Midbrain (tissue), 1 donor: ENCODE results near the gene ST3GAL3.

ENCODE experiments used
- DNase-seq: peaks from one replicate; lab custom pipeline; 2025; lab: John Stamatoyannopoulos, UW

The ST3GAL3 gene

GRCh38 chr1:43851561-43852338 is 144.4 kb downstream of the ST3GAL3 start:
- no peak for DNase-seq

- no peak for DNase-seq
Measured at GRCh38 chr1:43853161-43853921, 146.0 kb downstream of the ST3GAL3 start.

GRCh38 chr1:43854473-43854872 is 147.1 kb downstream of the ST3GAL3 start:
- DNase-seq: no peak

- no peak for DNase-seq
Measured at GRCh38 chr1:43856188-43856587, 148.9 kb downstream of the ST3GAL3 start.

- DNase-seq: no peak
Measured at GRCh38 chr1:43857163-43857562, 149.8 kb downstream of the ST3GAL3 start.

- peak; percentile 24 for DNase-seq
Measured at GRCh38 chr1:43858324-43858723, 151.0 kb downstream of the ST3GAL3 start.

GRCh38 chr1:43861337-43861736 is 154.0 kb downstream of the ST3GAL3 start:
- no peak for DNase-seq

- no peak for DNase-seq
Measured at GRCh38 chr1:43861988-43862735, 154.8 kb downstream of the ST3GAL3 start.

- DNase-seq: no peak
Measured at GRCh38 chr1:43864111-43865045, 157.0 kb downstream of the ST3GAL3 start.

- DNase-seq: no peak
Measured at GRCh38 chr1:43866201-43866600, 158.9 kb downstream of the ST3GAL3 start.

GRCh38 chr1:43867976-43868740 is 160.8 kb downstream of the ST3GAL3 start:
- DNase-seq: no peak

GRCh38 chr1:43868741-43869067 is 161.4 kb downstream of the ST3GAL3 start:
- no peak for DNase-seq

- DNase-seq: no peak
Measured at GRCh38 chr1:43870306-43870705, 163.0 kb downstream of the ST3GAL3 start.

GRCh38 chr1:43871181-43871910 is 164.0 kb downstream of the ST3GAL3 start:
- DNase-seq: no peak

- DNase-seq: no peak
Measured at GRCh38 chr1:43872280-43872679, 164.9 kb downstream of the ST3GAL3 start.

GRCh38 chr1:43873851-43874250 is 166.5 kb downstream of the ST3GAL3 start:
- no peak for DNase-seq

- no peak for DNase-seq
Measured at GRCh38 chr1:43874716-43875115, 167.4 kb downstream of the ST3GAL3 start.

- no peak for DNase-seq
Measured at GRCh38 chr1:43875331-43875730, 168.0 kb downstream of the ST3GAL3 start.

GRCh38 chr1:43877101-43877500 is 169.8 kb downstream of the ST3GAL3 start:
- DNase-seq: no peak

GRCh38 chr1:43878440-43878839 is 171.1 kb downstream of the ST3GAL3 start:
- DNase-seq: no peak
